NT2/D1 (cell line): Measurements from ENCODE around the gene AMZ2.
"Not testable (repeated sequence)": the region's sequence is repeated elsewhere in the genome, so short reads cannot be mapped to it uniquely, and the experiment has no call there.

ENCODE experiments used
- SUZ12 ChIP-seq: IDR thresholded peaks from 2 replicates; pipeline ENCODE4 v1.6.1; 2011; ENCODE audit not compliant: insufficient read length, insufficient read depth; ENCODE audit errors: extremely low read depth
- YY1 ChIP-seq: IDR thresholded peaks from 2 replicates; pipeline ENCODE4 v1.6.1; 2011; ENCODE audit not compliant: insufficient read length, insufficient read depth
- ZNF274 ChIP-seq: IDR thresholded peaks from 2 replicates; pipeline ENCODE4 v1.6.1; 2011; ENCODE audit warnings: mild to moderate bottlenecking, low read depth, low read length

DNA sequence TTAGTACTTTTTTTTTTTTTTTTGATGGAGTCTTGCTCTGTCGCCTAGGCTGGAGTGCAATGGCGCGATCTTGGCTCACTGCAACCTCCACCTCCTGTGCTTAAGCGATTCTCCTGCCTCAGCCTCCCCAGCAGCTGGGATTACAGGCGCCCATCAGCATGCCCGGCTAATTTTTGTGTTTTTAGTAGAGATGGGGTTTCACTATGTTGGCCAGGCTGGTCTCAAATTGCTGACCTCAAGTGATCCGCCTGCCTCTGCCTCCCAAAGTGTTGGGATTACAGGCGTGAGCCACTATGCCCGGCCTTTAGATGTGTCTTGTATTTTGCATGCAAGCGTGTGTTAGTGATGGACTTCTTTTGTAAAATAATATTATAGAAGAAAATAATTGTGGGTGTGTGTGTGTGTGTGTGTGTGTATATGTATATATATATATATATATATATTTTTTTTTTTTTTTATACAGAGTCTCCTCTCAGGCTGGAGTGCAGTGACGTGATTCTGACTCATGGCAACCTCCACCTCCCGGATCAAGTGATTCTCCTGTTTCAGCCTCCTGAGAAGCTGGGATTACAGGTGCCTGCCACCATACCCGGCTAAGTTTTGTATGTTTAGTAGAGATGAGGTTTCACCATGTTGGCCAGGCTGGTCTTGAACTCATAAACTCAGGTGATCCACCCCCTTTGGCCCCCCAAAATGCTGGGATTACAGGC is 38.5 kb upstream of the AMZ2 start:
- TF ChIP-seq ZNF274, YY1, SUZ12: not testable (repeated sequence)
